NCI-H345 (cell line): ENCODE data around the gene DDX51.

Experiments
- DNase-seq: peaks from one replicate; lab custom pipeline; 2025; lab: John Stamatoyannopoulos, UW

The DDX51 gene

GRCh38 chr12:132167611-132168310 lies 23.6 kb upstream of the DDX51 start:
- DNase-seq, result no peak

DNA sequence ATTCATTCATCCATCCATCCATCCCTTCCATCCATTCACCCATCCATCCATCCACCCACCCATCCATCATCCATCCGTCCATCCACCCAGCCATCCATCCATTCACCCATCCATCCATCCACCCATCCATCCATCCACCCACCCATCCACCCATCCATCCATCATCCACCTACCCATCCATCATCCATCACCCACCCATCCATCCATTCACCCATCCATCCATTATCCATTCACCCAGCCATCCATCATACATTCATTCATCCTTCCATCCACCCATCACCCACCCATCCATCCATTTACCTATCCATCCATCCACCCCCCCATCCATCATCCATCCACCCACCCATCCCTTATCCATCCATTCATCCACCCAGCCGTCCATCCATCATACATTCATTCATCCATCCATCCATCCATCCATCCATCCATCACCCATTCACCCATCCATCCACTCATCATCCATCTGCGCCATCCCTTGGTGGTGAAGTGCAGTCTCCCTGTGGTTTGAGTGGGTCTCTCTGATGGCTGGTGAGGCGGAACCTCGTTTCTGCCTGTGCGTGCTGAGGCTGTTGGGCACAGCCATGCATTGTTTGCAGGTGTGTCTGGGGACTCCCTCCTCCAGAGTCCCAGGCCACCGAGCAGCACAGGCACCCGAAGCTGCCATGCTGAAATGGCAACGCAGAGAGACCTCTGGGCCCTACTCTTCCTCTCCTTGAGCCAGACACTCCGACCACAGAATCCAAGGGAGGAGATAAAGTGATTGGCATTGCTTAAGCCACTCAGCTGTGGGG lies 22.9 kb upstream of the DDX51 start:
- DNase-seq, result no peak

DNA sequence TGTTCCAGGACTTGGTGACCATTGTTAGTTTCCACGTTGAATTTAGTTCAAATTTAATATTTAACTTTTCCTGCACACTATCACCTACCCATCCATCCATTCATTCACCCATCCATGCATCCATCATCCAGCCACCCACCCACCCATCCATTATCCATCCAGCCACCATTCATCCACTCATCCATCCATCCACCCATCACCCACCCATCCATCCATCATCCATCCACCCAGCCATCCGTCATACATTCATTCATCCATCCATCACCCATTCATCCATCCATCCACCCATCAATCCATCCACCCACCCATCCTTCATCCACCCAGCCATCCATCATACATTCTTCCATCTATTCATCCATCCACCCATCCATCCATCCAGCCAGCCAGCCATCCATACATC lies 22.0 kb upstream of the DDX51 start:
- DNase-seq, result no peak

- DNase-seq, result no peak
These were observed 21.5 kb upstream of the DDX51 start for GRCh38 chr12:132165584-132165983.

DNA sequence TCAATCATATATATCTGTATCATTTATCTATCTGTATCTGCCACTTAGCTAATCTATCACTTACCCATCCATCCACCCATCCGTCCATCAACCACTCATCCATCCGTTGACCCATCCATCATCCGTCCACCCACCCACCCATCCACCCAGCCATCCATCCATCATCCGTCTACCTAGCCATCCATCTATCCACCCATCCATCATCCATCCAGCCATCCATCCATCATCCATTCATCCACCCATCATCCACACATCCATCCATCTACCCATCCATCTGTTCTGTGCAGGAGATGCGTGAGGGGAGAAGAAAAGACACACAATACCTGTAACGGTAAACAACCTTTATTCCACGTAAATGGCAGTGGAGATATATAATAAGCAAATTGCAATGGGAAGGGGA lies 20.3 kb upstream of the DDX51 start:
- DNase-seq, result no peak

- DNase-seq, result no peak
These were observed 19.8 kb upstream of the DDX51 start for GRCh38 chr12:132163911-132164288.

GRCh38 chr12:132163041-132163910 lies 19.2 kb upstream of the DDX51 start:
- no peak for DNase-seq

DNA sequence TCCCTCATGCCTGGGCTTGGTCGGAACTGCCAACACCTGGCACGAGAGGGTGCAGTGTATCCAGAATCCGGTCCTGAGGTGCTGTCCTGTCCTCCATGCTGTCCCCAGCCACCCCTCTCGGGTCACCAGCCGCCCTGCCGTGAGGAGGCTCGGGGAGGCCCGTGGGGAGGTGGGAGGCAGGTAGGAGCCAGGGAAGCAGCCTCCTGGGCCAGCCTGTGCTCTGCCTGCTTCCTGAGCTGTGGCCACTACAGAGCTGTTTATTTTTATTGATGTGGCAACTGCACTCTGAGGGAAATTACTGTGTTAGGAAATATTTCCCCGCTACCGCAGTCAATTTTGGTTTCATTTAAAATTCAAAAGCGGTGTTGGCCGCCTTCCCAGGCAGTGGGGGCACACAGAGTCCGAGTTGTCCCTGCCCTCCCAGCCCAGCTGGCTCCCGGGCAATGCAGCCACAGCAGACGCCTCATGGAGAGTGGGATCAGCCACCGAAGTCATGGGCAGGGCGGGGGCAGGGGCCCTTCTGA lies 18.5 kb upstream of the DDX51 start:
- DNase-seq, result no peak

GRCh38 chr12:132161796-132162507 lies 17.8 kb upstream of the DDX51 start:
- DNase-seq, result no peak

GRCh38 chr12:132161036-132161781 lies 17.1 kb upstream of the DDX51 start:
- DNase-seq, result no peak

- no peak for DNase-seq
These were observed 16.5 kb upstream of the DDX51 start for GRCh38 chr12:132160601-132161035.

GRCh38 chr12:132160016-132160415 lies 15.9 kb upstream of the DDX51 start:
- DNase-seq, result no peak

- no peak for DNase-seq
These were observed 15.5 kb upstream of the DDX51 start for GRCh38 chr12:132159555-132160003.

DNA sequence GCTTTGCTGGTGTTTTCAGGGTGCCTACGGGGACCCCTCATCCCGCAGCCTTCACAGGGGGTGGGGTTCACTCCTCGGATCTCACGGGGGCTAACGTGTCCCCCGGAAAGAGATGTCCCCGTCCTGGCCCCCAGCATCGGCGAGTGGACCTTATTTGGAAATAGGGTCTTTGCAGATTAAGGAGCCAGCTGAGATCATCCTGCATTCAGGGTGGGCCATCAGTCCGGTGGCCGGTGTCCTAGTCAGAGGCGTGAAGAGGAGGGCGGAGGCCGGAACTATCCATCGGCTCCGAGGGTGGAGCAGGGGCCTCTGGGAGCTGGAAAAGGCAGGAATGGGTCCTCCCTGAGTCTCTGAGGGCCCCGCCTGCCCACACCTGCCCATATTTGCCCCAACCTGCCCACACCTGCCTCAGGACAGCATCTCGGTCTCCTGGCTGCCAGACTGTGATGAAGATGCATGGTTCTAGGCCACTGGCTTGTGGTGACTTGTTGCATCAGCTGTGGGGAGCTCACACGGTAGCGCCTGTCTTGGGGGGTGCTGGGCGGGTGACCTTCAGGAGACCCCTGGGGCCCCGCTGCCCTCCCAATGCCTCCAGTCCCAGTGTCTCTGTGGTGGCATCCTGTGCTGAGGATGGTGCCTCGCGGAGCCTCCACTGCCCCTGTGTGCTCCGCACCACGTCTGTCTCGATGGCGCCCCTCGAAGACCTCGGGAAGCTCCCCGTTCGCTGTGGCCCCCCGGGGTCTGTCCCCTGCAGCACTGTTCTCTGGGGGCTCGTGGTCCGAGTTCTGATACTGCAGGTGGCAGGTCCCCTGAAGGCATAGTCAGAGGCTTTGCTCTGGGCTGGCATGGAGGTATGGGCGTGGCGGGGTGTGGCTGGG lies 14.8 kb upstream of the DDX51 start:
- peak; percentile 39 for DNase-seq

GRCh38 chr12:132157733-132158409 lies 13.8 kb upstream of the DDX51 start:
- no peak for DNase-seq

DNA sequence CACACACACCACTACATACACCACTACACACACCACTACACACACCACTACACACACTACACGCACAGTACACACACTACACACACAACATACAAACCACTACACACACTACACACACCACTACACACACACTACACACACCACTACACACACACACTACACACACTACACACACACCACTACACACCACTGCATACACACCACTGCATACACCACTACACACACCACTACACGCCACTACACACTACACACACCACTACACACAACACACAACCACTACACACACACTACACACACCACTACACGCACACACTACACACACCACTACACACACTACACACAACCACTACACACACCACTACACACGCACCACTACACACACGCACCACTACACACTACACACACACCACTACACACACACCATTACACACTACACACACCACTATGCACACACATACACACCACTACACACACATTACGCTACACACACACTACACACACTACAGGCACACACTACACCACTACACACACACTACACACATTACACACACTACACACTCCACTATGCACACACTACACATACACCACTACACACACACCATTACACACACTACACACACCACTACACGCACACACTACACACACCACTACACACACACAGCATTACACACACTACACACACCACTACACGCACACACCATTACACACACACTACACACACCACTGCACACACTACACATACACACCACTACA lies 12.6 kb upstream of the DDX51 start:
- no peak for DNase-seq

DNA sequence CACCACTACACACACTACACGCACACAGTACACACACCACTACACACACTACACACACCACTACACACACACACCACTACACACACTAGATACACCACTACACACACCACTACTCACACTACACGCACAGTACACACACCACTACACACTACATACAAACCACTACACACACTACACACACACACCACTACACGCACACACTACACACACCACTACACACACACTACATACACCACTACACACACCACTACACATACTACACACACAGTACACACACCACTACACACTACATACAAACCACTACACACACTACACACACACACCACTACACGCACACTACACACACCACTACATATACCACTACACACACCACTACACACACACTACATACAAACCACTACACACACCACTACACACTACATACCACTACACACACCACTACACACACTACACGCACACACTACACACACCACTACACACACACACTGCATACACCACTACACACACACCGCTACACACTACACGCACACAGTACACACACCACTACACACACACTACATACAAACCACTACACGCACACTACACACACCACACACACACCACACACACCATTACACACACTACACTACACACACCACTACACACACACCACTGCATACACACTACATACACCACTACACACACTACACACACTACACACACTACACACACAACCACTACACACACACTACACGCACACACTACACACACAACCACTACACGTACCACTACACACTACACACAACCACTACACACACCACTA lies 11.9 kb upstream of the DDX51 start:
- no peak for DNase-seq
